ENCODE measurements around the gene ANKRD62.
"Not testable (repeated sequence)": the region's sequence is repeated elsewhere in the genome, so short reads cannot be mapped to it uniquely, and the experiment has no call there.

ANKRD62 gene

DNA sequence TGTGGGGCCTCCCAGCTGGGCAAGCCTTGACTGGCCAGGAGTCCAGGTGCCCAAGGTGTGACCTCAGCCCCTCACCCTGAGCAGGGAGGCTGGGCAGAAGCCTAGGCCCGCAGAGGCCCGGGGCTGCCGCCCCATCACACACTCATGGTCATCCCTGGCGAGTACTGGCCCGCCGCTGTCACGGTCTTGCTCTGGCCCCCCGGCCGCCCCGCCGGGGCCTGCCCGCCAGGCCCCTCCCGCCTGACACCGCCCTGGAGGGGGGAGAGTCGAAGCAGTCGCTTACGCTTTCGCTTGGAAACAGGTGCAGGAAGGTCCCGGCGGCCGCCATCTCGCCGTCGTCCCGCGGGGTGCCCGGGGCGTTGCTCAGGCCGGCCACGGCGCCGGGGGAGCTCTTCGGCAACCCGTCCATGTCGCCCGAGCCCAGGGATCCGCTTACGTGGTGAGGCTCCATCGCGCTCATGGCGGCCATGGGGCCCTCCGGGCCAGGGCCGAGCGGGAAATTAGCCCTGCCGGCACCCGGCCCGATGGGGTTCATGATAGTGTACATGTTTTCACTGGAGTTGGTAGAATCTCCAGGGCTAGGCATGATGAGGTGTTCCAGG lies 26.6 kb upstream of the ANKRD62 start:
- DNase-seq, result no peak

DNA sequence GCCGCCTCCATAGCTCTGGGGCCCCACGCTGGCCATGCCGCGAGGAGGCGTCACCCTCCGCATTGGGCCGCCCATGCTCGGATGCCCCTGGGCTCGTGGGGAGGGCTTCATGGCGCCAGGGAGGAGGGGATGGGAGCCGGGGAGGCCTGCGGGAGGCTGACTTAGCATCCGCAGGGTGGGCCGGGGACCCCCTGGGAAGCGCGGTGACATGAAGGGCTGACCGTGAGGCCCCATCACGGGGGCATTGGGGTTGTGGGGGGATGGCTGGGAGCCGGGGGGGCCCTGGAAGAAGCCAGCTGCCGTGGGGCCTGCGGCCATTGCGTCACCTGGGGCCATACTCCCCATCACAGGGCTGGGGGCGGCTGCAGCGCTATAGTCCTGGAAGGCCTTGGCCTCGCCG lies 26.0 kb upstream of the ANKRD62 start:
- DNase-seq, result no peak

DNA sequence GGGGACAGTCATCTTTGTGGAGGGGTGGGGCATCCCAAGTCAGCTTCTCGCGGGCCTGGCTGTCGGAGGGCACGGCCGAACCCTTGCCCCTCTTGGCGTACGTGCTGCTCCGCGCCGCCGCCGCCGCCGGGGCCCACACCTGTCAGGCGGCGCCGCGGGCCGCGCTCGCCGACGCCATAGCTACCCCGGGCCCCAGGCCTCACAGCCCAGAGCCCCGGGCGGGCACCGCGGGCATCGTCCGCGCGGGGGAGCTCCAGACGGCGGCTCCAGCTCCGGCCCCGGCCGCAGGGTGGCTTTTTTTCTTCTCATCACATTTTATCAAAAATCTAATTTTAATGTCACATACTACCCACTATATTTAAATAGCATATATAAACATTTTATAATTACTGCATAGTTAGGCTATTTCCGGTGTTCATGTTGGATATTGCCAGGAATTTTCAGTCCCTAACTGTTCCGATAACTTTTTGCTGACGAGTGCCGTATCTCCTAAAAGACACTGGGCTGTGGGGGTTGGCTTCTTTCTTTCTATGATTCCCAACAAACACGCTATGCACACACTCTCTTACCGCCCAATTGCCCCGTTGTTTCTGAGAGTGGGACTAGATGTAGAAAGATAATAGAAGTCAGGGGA lies 25.2 kb upstream of the ANKRD62 start:
- not testable (repeated sequence) for DNase-seq

DNA sequence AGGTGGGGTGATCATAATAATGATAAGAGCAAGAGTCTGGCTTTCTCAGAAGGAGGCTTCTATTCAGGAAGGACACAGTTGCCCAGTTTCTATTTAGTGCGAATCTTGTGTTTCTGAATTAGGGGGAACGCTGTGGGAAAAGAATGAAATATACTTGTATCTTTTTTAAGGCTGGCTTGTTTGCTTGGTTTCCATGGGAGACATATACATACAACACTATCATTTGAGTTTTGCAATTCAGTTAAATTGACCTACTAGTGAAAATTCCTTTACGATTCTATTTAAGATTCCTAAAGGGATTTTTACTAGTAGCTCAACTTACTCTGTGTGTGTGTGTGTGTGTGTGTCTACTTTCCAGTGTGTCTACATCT lies 24.7 kb upstream of the ANKRD62 start:
- no peak for DNase-seq

DNA sequence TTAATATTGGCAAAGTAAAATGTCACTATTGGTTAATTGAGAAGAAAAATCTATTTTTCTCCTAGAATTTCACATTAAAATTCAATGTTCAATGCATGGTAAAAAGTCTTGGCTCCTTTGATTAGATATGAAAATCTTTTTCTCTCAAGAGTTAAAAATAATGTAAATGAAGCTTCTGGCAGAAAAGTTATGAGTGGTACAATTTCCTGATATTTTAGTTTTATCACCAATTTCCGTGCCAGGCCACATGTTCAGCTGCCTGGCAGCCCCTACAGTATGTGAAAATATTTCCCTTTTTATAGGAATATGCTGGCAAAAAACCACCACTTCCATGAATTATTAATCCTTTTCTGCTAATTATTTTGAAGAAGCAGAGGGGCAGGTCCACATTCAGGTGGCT lies 22.6 kb upstream of the ANKRD62 start:
- not testable (repeated sequence) for DNase-seq

DNA sequence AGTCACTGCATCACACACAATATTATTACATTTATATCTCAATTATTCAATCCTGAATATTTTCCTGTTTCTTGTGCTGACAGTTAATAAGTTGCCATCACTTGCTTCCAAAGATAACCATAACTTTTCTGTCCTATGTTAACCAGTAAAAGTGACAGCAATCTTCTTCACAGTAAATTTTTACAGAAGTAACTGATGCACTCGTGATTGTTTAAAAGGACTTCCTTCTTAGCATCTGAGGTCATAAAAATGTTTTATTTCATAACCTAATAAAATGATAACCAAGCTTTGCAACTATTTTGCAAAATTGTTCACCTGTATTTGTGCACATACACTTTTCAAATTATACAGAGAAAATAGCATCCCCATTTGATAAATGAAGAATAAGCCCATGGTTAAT lies 20.6 kb upstream of the ANKRD62 start:
- no peak for DNase-seq

DNA sequence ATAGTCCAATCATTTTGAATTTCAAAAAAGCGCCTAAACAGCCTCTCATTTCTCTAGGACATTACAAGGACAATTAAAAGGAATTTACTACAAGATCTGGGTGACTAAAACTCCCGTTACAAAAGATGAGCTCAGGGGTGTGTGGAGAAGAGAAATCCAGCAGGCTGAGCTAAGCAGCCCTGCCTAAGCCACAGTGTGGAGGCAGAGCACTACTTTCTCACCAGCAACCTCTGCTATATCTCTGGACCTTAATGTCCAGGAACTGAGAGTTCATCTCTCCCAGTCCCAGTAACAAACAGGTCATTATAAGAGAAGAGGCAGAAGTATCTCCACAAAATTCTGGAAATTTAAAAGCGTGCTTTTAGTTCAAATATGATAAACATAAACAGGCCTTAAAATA lies 18.9 kb upstream of the ANKRD62 start:
- DNase-seq, result no peak

DNA sequence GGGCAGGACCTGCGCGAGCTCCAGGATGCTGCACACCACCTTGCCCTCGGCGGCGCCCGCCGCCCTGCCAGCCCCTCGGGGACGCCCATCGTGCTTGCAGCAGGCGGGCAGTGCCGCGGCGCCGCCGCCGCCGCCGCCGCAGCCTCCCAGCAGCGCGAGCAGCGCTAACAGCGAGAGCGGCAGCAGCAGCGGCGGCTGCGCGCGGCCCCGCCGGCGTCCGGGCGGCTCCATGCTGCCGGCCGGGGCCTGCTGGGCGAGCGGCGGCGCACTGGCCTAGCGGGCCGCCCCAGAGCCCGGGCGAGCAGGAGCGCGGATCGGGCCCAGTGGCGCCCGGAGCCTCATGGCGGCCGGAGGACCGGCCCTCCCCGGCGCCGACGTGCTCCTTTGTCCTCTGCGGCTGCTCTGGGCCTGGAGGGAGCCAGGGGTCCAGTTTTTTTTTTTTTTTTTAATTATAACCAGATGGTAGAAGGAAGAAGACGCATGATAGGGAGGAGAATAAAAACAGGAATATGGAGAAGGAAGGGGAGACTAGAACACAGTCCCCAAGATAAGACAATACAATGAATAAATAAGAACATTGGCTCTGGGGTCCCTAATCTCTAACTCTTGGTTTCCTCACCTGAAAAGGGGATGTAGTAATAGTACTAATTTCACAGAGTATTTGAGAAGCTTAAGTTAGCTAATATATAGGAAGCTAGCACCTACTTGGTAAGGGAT lies 17.1 kb upstream of the ANKRD62 start:
- no peak for DNase-seq

DNA sequence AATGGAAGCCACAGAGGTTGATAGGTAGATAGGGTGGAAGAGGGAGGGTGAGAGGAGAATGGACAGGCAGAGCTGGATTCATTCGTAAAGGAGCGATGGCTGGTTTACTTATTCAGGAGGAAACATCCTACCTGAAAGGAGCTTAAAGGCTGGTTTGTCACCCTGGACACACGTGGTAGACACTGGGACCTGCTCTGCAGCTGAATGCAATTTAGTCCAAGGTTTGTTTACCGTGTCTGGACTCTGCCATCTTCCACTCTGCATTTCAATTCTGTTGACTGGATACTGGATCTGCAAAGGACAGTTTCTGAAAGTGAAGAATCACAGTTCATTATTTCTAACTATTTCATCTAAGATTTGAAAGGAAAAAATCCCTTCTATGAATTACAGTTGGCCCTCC lies 15.6 kb upstream of the ANKRD62 start:
- not testable (repeated sequence) for DNase-seq

DNA sequence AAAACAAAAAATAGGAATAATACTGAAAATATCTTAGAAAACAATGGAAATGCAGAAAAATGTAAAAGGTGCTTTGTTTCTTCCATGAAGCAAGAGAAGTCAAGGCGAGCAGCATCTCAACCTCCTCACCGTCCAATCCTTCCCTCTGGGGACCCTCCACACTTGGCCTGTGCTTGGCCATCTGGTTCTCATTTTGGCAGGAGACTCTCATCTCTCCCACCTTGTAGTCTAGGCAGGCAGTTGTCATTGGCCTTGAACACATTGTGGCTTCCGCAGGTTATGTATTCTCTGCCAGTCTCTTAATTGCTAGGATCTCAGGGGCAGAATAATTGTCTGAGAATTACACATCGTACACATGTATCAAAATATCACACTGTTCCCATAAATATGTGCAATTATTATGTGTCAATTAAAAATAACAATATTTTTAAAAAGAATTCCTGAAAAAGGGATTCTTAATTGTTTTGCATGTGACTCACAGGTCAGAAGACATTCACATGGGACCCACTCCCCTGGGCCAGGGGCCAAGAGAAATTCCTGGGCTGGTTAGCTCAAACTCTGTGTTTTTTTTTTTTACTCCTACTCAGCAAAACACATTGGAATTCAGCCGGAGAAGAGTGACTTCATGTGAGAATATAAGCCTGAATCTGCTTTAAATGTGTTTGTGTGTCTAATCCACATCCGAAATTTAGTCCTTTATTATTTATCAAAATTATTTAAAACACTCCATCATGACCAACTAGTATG lies 14.0 kb upstream of the ANKRD62 start:
- no peak for DNase-seq

DNA sequence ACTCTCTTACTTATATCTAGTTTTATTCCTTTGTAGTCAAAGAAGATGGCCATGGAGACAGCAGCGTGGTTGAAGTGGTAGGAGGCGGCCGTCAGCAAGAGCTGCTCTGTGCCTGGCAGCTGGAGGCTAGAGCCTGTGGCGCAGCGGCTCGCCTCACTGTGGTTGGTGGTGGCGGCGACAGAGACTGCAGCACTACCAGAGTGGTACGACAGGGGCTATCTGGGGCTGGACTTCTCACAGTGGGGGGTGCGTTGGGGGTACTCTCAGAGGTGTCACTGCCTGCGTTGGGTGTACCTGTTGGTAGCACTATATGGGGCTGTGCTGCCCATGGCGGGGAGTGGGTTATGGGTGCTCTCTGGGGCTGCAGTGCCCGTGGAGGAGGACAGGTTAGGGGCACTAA lies 8.5 kb upstream of the ANKRD62 start:
- no peak for DNase-seq

DNA sequence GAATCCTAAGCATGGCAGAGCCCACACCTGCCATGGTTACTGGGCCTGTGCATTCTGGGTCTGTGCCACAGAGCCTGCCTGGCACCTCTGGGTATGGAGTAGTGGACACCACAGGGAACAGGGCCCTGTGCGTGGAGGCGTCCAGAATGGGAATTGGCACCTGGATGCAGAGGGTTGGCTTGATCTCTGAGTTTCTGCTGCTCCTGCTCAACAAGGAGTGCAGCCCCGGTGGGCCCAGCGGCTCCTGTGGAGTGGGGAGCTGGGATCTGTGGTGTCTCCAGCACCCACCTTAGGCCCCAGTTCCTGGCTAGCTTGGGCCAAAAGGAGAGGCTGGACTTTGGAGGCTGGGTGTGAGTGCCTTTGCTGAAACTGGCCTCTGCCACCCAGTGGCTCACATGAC lies 7.9 kb upstream of the ANKRD62 start:
- no peak for DNase-seq

DNA sequence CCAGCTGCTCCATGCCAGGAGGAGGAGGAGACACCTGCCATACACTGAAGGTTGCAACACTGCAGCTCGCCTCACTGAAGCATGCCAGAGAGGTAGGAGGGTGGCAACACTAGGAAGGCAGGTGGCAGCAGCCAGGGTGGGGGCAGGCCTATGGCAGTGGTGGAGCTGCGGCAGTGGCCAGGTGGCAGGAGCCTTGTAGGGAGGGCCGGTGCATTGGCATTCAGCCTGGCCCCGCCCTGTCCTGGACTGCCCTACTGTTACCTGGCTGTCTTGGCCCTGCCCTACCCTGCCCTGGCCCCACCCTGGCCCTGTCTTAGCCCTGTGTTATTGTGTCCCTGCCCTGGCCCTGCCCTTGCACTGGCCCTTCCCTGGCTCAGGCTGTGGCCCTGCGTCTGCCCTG lies 7.4 kb upstream of the ANKRD62 start:
- no peak for DNase-seq

DNA sequence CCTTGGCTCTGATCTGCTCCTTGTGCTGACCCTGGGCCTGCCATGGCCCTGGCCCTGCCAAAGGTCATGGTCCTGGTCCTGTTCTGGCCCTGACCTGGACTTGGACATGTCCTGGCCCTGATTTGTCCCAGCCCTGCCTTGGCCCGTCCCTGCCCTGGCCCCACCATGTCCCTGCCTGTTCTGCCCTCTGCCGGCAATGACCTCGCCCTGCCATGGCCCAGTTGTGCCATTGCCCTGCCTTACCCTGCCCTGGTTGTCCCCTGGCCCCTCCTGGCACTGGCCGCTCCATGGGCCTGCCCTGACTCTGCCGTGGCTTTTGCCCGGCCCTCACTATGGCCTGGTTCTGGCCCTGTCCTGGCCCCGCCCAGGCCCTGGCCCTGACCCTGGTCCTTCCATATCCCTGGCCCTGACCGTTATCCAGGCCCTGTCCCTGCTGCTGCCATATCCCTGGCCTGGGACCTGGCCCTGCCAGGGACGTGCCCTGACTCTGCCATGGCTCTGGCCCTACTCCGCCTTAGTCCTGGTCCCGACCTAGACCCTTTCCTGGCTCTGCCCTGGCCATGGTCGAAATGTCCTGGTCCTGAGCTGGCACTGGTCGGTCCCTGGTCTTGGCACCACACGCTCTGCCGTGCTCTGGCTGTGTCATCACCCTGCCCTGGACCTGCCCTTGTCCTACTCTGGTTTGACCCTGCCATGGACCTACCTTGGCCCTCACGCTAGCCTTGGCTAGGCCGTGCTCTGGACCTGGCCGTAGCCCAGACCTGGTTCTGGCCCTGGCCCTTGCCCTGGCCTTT lies 6.8 kb upstream of the ANKRD62 start:
- DNase-seq, result no peak

DNA sequence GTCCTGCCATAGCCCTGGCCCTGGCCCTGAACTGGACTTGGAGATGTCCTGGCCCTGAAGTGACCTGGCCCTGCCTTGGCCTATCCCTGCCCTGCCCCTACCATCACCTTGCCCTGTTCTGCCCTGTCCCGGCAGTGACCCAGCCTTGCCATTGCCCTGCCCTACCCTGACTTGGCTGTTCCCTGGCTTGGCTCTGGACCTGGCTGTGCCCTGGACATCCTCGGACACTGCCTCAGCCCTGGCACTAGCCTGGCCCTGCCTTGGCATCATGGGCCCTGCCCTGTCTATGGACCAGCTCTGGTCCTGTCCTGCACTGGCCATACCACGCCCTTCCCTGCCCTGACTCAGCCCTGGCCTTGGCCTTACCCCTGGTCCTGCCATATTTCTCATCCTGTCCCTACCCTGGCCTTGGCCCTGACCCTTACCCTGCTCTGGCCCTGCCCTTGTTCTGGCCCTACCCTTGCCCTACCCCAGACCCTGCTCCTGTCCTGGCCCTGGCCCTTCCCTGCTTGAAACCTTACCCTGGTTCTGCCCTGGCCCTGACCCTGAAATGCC lies 6.1 kb upstream of the ANKRD62 start:
- DNase-seq, result no peak

DNA sequence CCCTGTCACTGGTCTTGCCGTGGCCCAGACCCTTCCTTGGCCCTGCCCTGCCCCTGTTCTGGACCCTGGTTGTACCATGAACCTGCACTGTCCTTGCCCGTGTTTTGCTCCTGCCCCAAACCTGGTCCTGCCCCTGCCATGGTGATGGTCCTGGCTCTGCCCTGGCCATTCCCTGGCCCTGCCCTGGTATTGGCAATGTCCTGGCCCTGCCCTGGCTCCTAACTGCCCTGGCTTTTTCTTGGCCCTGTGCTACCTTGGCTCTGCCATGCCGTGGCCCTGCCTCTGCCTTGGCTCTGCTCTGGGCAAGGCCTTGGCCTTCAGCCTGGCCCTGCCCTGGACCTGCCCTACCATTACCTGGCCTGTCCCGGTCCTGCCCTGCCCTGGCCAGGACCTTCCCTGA lies 5.5 kb upstream of the ANKRD62 start:
- DNase-seq, result no peak

DNA sequence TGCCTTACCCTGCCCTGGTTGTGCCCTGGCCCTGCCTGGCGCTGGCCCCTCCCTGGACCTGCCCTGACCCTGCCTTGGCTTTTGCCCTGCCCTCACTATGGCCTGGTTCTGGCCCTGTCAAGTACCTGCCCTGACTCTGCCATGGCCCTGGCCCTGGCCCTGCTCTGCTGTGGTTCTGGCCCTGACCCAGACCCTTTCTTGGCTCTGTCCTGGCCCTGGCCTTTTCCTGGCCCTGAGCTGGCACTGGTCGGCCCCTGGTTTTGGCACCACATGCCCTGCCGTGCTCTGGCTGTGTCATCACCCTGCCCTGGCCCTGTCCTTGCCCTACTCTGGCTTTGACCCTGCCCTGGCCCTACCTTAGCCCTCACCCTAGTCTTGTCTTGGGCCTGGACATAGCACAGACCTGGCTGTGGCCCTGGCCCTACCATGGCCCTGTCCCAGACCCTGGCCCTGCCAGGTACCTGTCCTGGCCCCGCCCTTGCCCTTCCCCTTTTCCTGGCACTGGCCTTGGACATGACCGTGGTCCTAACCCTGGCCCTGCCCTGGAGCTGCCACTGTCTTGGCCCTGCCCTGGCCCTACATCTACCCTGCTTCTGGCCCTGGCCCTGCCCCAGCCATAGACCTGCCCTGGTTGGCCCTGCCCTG lies 4.8 kb upstream of the ANKRD62 start:
- no peak for DNase-seq

DNA sequence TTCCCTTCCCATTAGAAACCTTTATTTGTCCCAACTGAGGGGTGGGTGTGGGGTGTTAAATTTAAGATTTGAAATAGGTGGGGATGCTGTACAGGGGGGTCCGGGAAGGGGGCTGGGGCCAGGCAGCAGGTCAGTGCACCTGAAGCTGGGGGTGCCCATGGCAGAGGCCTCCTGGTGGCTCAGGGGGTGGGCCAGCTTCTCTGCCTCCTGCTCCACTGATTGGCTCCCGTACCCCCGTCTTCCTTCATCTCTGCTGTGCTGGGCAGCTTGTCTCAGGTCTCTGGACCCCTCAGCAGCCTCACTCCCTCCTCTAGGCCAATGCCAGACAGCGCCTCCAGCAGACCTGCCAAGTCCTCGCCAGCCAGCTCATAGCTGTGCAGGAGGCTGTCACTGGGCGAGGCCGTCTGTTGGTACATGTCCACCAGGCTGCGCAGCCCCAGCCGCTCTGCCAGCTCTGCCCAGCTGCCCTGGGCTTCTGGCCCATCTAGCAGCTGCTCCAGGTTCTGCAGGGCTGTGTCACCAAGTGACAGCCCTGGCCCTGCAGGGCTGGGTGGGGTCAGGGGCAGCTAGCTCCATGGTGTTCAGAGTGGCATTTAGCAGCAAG lies 2.0 kb upstream of the ANKRD62 start:
- no peak for DNase-seq

DNA sequence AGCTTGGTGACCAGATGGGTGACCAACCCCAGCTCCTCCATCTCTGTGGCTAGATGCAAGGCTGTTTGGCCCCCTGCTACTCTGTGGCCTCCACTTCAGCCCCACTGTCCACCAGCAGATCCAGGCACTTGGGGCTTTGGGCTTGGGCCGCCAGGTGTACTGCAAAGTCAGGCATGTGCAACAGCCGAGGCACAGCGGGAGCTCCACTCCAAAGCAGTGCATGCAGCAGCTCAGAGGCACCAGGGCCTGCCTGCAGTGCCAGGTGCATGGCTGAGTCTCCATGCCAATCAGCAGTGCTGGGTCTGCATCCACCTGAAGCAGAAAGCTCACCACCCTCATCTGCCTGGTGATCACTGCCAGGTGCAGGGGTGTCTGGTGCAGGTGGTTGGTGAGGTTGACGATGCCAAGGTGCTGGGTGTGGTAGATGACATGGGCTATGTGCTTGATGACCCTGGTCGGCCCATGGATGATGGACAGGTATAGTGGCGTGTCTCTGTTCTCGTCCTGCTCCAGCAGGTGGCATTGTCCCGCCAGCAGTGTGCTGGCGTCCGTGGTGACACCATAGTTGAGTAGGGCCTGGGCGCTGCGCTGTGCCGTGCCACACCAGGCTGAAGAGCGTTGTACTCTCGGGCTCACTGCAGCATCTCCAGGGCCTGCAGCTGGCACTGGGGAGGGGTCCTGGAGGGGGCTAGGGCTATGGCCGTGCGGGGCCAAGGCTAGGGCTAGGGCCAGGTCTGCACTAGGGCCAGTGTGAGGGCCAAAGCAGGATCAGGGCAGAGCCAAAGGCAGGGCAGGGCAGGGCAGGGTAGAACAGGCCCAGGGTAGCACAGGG lies 1.0 kb upstream of the ANKRD62 start:
- no peak for DNase-seq

DNA sequence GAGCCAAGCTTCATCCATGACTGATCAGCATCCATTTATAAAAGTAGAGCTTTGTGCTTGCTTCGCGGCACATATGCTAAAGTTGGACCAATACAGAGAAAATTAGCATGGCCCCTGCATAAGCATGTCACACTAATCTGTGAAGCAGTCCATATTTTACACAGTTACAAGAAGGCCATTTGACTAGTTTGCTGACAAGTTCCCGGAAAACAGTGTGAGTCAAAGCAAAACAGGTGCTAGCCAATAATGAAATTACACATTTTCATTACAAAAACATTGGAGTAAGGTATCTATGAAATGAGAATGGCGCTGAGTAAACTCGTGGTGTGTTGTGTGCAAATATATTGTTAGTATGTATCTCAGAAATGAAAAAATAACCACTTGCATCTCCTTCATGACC lies 4.7 kb downstream of the ANKRD62 start:
- DNase-seq, result no peak

DNA sequence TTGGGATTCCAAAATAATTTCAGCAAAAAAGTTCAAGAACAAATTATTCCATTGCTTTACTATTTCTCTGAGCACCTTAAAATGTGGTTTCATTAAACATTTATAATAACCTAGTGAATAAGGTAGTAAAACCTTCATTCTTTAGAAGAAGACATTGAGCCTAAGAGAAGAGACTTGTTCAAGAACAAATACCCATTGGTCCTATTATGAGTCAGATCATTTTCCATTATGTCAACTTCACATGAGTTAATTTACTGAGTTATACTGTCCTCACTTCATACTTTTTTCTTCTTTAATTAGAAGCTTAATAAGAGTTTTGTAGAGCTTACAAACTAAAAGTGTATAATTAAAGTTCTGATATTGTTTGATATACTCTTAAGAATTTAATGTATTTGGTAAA lies 5.5 kb downstream of the ANKRD62 start:
- DNase-seq, result no peak

Data from NCI-H1417 treated with DMSO at 0.1 percent for 48 hours (cell line).